NCI-H187 treated with DMSO at 0.1 percent for 48 hours (cell line): ENCODE measurements around the gene ZNF860.
"Not testable (repeated sequence)": the region's sequence is repeated elsewhere in the genome, so short reads cannot be mapped to it uniquely, and the experiment has no call there.

Source experiments
- DNase-seq: peaks from one replicate; lab custom pipeline; 2025; lab: John Stamatoyannopoulos, UW

The ZNF860 gene

GRCh38 chr3:31997500-31997899 lies 15.9 kb downstream of the ZNF860 start:
- DNase-seq: no peak

DNA sequence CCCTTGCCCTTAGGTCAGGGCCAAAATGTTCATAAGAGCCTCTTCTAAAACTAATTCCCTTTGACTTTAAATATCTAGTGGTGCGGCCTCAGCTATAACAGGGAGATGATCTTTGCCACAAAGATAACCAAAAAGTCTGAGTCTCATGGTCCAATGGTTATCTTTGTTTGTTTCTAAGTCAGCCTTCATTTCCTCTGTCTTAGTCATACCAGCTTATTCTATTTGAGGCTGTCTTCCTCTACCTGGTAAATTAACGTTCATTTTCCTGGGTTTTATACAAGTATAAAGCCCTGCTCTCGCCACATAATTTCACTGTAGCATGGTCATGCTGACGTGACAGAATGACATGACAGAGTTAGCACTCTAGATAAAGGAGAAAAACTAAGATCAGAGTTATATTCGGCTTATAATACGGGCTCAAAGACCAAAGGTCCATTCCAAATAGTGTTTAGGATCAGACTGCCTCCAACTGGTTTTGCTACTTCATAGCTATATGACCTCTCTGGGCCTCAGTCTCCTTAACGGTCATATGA lies 18.4 kb downstream of the ZNF860 start:
- DNase-seq: no peak

GRCh38 chr3:32000877-32001276 lies 19.3 kb downstream of the ZNF860 start:
- DNase-seq: no peak

- no peak for DNase-seq
These were observed 21.2 kb downstream of the ZNF860 start for GRCh38 chr3:32002561-32003368.

GRCh38 chr3:32003380-32003779 lies 21.8 kb downstream of the ZNF860 start:
- no peak for DNase-seq

DNA sequence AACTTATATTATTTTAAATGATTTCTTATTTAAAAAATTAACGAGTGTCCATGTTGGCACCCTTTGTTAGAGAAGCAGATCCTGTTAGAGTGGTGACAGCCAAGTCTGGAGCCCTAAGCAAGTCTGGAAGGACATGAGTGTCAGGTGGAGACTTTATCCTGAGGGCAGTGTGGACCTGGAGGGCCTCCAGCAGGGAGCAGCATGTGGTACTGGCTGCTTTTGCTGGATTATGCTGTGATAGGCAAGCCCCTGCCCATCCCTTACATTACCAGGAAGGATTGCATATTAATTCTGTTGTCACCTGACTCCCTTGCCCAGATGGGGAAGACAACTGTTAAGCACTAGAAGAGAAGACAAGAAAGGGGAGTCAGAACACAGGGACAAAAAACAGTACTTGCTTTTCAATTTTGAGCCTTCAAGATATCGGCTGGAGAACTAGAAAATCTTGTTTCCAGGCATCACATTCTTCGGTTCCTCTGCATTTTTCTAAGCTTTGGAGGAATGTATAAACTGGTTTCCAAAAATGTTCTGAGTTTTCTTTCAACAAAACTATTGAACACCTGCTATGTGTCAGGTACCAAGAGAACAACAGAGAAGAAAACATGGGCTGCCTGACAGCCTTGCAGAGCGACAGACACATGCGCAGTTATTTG lies 22.7 kb downstream of the ZNF860 start:
- DNase-seq: no peak

DNA sequence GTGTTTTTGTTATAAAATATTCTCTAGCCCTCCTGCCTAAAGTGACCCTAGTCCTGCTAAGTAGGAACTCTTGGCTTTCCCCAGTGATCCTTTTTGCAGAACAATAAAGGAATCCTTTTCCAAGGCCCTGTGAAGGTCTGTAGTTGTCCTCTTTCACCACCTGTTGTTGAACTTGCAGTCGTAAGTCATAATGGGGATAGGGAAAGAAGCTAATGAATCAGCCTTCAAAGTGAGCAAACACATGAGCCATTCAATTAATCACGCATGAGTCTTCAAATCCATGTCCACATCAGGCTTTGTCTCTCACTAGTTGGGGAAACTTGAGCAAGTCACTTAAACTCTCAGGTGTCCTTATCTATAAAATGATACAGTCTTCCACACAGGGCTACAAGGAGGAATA lies 27.6 kb downstream of the ZNF860 start:
- DNase-seq: no peak

DNA sequence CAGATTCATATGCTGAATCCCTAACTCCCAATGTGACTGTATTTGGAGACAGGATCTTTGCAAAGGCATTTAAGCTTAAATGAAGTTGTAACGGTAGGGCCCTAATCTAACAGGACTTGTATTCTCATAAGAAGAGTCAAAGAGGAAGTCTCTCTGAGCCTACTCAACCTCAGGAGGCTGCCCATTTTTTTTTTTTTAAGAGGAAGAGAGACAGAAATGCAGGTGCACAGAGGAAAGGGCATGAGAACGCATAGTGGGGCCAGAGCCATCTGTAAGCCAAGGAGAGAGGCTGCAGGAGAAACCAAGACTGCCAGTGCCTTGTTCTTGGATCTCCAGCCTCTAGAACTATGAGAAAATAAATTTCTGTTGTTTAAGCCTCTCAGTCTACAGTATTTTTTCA lies 28.4 kb downstream of the ZNF860 start:
- no peak for DNase-seq

DNA sequence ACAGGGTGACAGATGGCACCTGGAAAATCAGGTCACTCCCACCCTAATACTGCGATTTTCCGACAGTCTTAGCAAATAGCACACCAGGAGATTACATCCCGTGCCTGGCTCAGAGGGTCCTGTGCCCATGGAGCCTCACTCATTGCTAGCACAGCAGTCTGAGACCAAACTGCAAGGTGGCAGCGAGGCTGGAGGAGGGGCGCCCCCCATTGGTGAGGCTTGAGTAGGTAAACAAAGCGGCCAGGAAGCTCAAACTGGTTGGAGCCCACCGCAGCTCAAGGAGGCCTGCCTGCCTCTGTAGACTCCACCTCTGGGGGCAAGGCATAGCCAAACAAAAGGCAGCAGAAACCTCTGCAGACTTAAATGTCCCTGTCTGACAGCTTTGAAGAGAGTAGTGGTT lies 29.1 kb downstream of the ZNF860 start:
- not testable (repeated sequence) for DNase-seq

GRCh38 chr3:32015638-32016037 lies 34.1 kb downstream of the ZNF860 start:
- DNase-seq: not testable (repeated sequence)

DNA sequence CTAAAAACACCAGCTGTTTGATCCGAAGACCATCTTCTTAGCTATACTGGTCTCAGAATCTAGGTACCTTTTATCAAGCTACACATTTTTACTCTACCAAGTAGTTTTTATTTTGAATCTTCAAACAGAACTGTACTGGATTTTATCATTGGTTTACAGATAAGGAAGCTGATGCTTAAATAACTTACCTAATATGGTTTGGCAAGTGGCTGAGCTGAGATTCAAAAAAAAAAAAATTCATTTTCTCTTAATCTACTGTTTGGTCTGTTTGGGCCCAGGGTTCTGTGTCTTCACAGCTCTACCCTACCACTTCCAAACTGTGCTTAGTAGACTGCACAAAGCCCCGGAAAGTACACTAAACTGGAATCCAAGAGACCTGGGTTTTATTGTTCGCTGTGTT lies 35.7 kb downstream of the ZNF860 start:
- DNase-seq: no peak

DNA sequence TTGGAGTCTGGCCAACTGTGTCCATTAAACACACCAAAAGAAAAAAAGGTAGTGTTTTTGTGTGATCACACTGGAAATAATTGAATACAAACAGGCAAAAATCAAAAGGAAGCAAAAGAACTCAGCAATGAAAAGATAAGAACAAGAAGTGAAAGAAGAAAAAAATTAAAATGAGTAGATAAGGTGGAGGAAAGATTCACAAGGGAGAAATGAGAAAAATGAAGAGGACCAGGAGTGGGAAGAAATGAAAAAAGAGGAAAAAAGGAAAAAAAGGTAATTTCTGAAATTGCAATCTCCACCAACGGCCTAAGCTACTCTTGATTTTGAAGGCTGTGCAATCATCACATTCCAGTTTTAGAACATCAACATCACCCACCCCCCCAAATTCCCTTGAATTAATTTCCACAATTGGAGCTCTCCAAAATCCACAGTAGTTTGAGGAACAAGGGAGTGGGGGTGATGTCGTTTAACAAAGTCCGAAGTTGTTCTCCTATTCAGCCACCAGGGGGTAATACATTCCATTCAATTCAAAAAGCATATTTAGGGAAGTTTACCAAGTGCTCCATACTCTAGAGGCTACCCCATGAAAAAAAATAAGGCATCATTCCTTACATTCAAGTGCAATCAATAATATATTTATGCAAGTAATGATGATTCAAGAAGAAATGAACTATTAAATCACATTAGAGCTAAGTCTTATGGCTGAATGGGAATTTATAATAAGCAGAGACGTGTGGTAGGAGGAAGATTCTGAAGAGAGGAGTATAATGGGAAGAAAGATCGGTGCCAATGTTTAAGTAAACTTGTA lies 37.4 kb downstream of the ZNF860 start:
- DNase-seq: no peak

DNA sequence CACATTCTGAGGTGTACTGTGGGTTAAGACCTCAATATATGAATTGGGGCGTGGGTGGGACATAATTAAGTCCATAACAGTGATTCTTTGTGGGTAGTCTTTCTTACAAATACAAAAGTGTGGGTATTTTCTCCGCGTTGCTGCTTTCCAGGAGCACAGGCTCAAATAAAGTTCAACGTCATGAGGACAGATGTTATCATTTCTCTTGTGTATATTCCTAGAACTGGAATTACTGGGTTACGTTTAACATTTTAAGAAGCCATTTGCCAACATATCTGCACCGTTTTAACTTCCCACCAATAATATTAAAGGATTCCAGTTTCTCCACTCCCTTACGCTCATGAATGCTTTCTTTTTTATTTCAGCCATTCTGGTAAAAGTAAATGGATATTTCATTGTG lies 39.6 kb downstream of the ZNF860 start:
- DNase-seq: no peak

DNA sequence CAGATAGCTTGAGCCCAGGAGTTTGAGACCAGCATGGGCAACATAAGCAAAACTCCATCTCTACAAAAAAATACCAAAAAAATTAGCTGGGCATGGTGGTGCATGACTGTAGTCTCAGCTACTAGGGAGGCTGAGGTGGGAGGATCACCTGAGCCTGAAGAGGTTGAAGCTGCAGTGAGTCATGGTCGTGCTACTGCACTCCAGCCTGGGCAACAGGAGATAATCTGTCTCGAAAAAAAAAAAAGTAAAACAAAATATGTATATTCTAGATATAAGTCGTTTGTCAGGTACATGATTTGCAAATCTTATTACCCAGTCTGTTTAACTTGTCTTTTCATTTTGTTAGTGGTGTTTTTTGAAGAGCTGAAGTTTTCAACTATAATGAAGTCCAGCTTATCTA lies 40.2 kb downstream of the ZNF860 start:
- DNase-seq: no peak

DNA sequence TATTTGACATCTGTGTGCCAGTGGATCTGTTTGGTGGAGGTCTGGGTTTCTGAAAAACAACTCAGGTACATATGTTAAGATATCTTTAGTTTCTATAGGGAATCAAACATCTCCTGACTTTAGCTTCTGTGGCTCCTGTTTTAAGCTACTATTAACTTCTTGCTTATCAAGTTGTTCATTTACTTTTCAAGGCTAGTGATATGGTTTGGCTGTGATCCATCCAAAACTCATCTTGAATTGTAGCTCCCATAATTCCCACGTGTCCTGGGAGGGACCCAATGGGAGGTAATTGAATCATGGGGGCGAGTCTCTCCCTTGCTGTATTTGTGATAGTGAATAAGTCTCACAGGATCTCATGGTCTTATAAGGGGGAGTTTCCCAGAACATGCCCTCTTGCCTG lies 41.4 kb downstream of the ZNF860 start:
- no peak for DNase-seq

DNA sequence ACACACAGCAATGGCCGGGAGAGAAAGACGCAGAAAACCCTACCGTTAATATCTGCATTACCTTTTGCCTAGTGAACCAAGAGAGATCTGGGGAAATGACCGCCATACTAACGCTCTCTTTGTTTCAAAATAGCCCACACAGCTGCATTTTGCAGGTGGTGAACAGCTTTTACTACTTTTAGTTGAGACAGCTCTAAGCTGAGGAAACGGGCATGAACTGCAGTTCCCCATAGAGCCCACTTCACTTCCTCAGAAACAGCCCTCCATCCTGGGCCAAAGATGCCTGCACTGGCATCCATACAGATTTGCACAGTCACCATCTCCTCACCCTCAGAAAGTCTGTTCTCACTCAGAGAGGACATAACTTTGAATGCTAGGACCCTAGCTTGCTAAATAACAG lies 45.0 kb downstream of the ZNF860 start:
- no peak for DNase-seq

DNA sequence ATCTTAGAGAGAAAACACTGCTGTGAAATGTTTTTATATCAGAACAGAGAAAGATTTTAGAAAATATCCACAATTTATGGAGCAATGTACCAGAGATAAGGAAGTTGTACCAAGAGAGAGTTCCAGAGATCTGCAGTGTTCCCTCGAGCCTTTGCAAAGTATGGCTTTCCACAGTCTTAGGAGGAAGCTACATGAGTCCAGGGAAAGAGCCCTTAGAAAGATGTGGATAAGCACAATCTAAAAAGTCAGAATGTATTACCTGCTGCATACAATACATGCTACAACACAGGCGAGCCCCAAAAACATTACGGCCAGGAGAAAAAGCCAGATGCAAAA lies 56.4 kb downstream of the ZNF860 start:
- no peak for DNase-seq

- DNase-seq: no peak
These were observed 59.8 kb downstream of the ZNF860 start for GRCh38 chr3:32041316-32041715.
